ENCODE data around the gene UGT1A3.

UGT1A3 gene

GRCh38 chr2:233686928-233687327 lies 41.9 kb upstream of the UGT1A3 start:
- TF ChIP-seq CTCF (IDR thresholded peaks at IDR 0.05; ENCODE audit: low read depth, low read length, missing control alignments), result no peak

GRCh38 chr2:233688341-233688740 lies 40.5 kb upstream of the UGT1A3 start:
- no peak for DNase-seq
- in situ Hi-C loops (cut with HindIII; ENCODE audit: low pct_ligation_motif_present, low sequenced_read_pairs), result no loop called here

More at GRCh38 chr2:233686928-233687327, 41.9 kb upstream of the UGT1A3 start:
- H3K27me3 ChIP-seq (replicated peaks), result no peaks in the 10 kb centered on the region
- in situ Hi-C loops (cut with HindIII; ENCODE audit: low pct_ligation_motif_present, low sequenced_read_pairs), result no loop called here
- H3K27ac ChIP-seq, result no peak overlapping the region
- H3K36me3 ChIP-seq (replicated peaks), result no peaks in the 10 kb centered on the region
- H3K4me3 ChIP-seq (ENCODE audit: low read depth, low read length), result no peak overlapping the region
- DNase-seq, result no peak

GRCh38 chr2:233689031-233689430 lies 39.8 kb upstream of the UGT1A3 start:
- no peak overlapping the region for H3K27ac ChIP-seq
- no peak overlapping the region for H3K4me3 ChIP-seq (ENCODE audit: low read depth, low read length)
- in situ Hi-C loops (cut with HindIII; ENCODE audit: low pct_ligation_motif_present, low sequenced_read_pairs), result no loop called here
- no peak for TF ChIP-seq CTCF (IDR thresholded peaks at IDR 0.05; ENCODE audit: low read depth, low read length, missing control alignments)
- H3K27me3 ChIP-seq (replicated peaks), result no peaks in the 10 kb centered on the region
- no peaks in the 10 kb centered on the region for H3K36me3 ChIP-seq (replicated peaks)
- DNase-seq, result no peak

More at GRCh38 chr2:233688341-233688740, 40.5 kb upstream of the UGT1A3 start:
- Histone ChIP-seq H3K27ac (no peak overlapping the region), H3K4me3 (ENCODE audit: low read depth, low read length) (no peak overlapping the region), H3K36me3 (replicated peaks) (no peaks in the 10 kb centered on the region), H3K27me3 (replicated peaks) (no peaks in the 10 kb centered on the region)
- TF ChIP-seq CTCF (IDR thresholded peaks at IDR 0.05; ENCODE audit: low read depth, low read length, missing control alignments), result no peak

- Histone ChIP-seq H3K36me3 (replicated peaks) (no peaks in the 10 kb centered on the region), H3K27me3 (replicated peaks) (no peaks in the 10 kb centered on the region), H3K27ac (no peak overlapping the region), H3K4me3 (ENCODE audit: low read depth, low read length) (no peak overlapping the region)
- in situ Hi-C loops (cut with HindIII; ENCODE audit: low pct_ligation_motif_present, low sequenced_read_pairs), result no loop called here
- TF ChIP-seq CTCF (IDR thresholded peaks at IDR 0.05; ENCODE audit: low read depth, low read length, missing control alignments), result no peak
- DNase-seq, result no peak
These were observed 39.3 kb upstream of the UGT1A3 start for GRCh38 chr2:233689501-233689900.

GRCh38 chr2:233690444-233690843 lies 38.4 kb upstream of the UGT1A3 start:
- DNase-seq, result no peak
- H3K36me3 ChIP-seq (replicated peaks), result no peaks in the 10 kb centered on the region
- H3K27me3 ChIP-seq (replicated peaks), result no peaks in the 10 kb centered on the region
- H3K4me3 ChIP-seq (ENCODE audit: low read depth, low read length), result no peak overlapping the region
- TF ChIP-seq CTCF (IDR thresholded peaks at IDR 0.05; ENCODE audit: low read depth, low read length, missing control alignments), result no peak
- H3K27ac ChIP-seq, result no peak overlapping the region
- in situ Hi-C loops (cut with HindIII; ENCODE audit: low pct_ligation_motif_present, low sequenced_read_pairs), result no loop called here

Measured in brain microvascular endothelial cell (primary cell).